GM21786 (cell line): ENCODE results near the gene KRT17.
"Not testable (repeated sequence)": the region's sequence is repeated elsewhere in the genome, so short reads cannot be mapped to it uniquely, and the experiment has no call there.

ENCODE experiments used
- ATAC-seq: cut with Tn5 transposase; IDR thresholded peaks from one replicate; pipeline ENCODE4 v1.9.1; 2021; ENCODE audit not compliant: unreplicated experiment

The KRT17 gene

GRCh38 chr17:41600318-41600717 is 24.1 kb downstream of the KRT17 start:
- ATAC-seq: no peak

- no peak for ATAC-seq
Observed at GRCh38 chr17:41599680-41600079, 24.7 kb downstream of the KRT17 start.

GRCh38 chr17:41595585-41595984 is 28.8 kb downstream of the KRT17 start:
- ATAC-seq: no peak

GRCh38 chr17:41594363-41594915 is 29.9 kb downstream of the KRT17 start:
- no peak for ATAC-seq

GRCh38 chr17:41593306-41593981 is 30.9 kb downstream of the KRT17 start:
- ATAC-seq: no peak

GRCh38 chr17:41592601-41593305 is 31.6 kb downstream of the KRT17 start:
- ATAC-seq: no peak

- no peak for ATAC-seq
Observed at GRCh38 chr17:41589301-41589700, 35.1 kb downstream of the KRT17 start.

GRCh38 chr17:41588126-41588810 is 36.1 kb downstream of the KRT17 start:
- ATAC-seq: no peak

- ATAC-seq: no peak
Observed at GRCh38 chr17:41586863-41587495, 37.4 kb downstream of the KRT17 start, which contains the start of gene KRT14. Gene KRT14, minus strand, starts transcription at chr17:41586895. Its CDS starts 61 bp downstream, at chr17:41586834.

GRCh38 chr17:41585301-41586056 is 38.9 kb downstream of the KRT17 start:
- no peak for ATAC-seq

GRCh38 chr17:41584331-41584927 is 39.9 kb downstream of the KRT17 start:
- not testable (repeated sequence) for ATAC-seq

- no peak for ATAC-seq
Observed at GRCh38 chr17:41583137-41584127, 40.9 kb downstream of the KRT17 start.

- not testable (repeated sequence) for ATAC-seq
Observed at GRCh38 chr17:41582061-41582968, 42.1 kb downstream of the KRT17 start.

GRCh38 chr17:41581366-41582060 is 42.9 kb downstream of the KRT17 start:
- no peak for ATAC-seq

GRCh38 chr17:41580687-41581365 is 43.5 kb downstream of the KRT17 start:
- no peak for ATAC-seq

GRCh38 chr17:41580244-41580575 is 44.2 kb downstream of the KRT17 start:
- no peak for ATAC-seq
